DND-41 (cell line): ENCODE data around the gene MS4A3.
"Not testable (repeated sequence)": the region's sequence is repeated elsewhere in the genome, so short reads cannot be mapped to it uniquely, and the experiment has no call there.

Experiments used
- ATAC-seq: fragments of 200-7000 bp; cut with Tn5 transposase; 3 replicates; pipeline ENCODE4 v1.9.1; 2021; ENCODE audit warnings: low read depth; ENCODE audit not compliant: insufficient read depth
- DNase-seq: peaks from one replicate; pipeline ENCODE4 v3.0.0-alpha.2; 2020
- H2AFZ ChIP-seq: 2 replicates; pipeline ENCODE4 v1.6.0; 2012; ENCODE audit warnings: low read depth, low read length
- H3K27ac ChIP-seq: 2 replicates; pipeline ENCODE4 v1.5.1; 2012; ENCODE audit warnings: low read length, inconsistent platforms
- H3K27me3 ChIP-seq: fragments of 200-600 bp; sonication (generic); 2 replicates; pipeline ENCODE4 v1.6.0; 2012; ENCODE audit warnings: low read length, mild to moderate bottlenecking, inconsistent platforms; ENCODE audit not compliant: insufficient read depth, poor library complexity
- H3K36me3 ChIP-seq: 2 replicates; pipeline ENCODE4 v1.5.1; 2012; ENCODE audit warnings: low read length, inconsistent platforms; ENCODE audit not compliant: insufficient read depth
- H3K4me1 ChIP-seq: 2 replicates; pipeline ENCODE4 v1.5.1; 2012; ENCODE audit warnings: mild to moderate bottlenecking, low read length; ENCODE audit not compliant: insufficient read depth
- H3K4me2 ChIP-seq: 2 replicates; pipeline ENCODE4 v1.6.0; 2012; ENCODE audit warnings: mild to moderate bottlenecking, moderate library complexity, low read length, inconsistent platforms; ENCODE audit not compliant: insufficient read depth
- H3K4me3 ChIP-seq, 2 experiments: fragments of 200-600 bp in 1 of 2; shearing (Covaris generic) in 1 of 2; 2 replicates each; pipeline ENCODE4 v1.5.1; 2012 to 2016; ENCODE audit warnings: inconsistent platforms in 2 of 2, low read length in 2 of 2, mild to moderate bottlenecking in 2 of 2, low read depth in 1 of 2, moderate library complexity in 1 of 2
- H3K79me2 ChIP-seq: 2 replicates; pipeline ENCODE4 v1.6.0; 2012; ENCODE audit warnings: low read length, inconsistent platforms; ENCODE audit not compliant: insufficient read depth
- H3K9ac ChIP-seq: 2 replicates; pipeline ENCODE4 v1.6.0; 2012; ENCODE audit warnings: low read depth, mild to moderate bottlenecking, inconsistent platforms, low read length, moderate library complexity
- H3K9me3 ChIP-seq: 2 replicates; pipeline ENCODE4 v1.5.1; 2012; ENCODE audit warnings: low read length, moderate library complexity, mild to moderate bottlenecking, inconsistent platforms; ENCODE audit not compliant: insufficient read depth, severe bottlenecking
- H4K20me1 ChIP-seq: 2 replicates; pipeline ENCODE4 v1.6.0; 2012; ENCODE audit warnings: low read length; ENCODE audit not compliant: insufficient read depth
- EZH2 ChIP-seq: IDR thresholded peaks from 3 replicates; pipeline ENCODE4 v1.6.1; 2012; ENCODE audit warnings: borderline replicate concordance, low read depth, mild to moderate bottlenecking, moderate library complexity, low read length, inconsistent platforms; ENCODE audit not compliant: severe bottlenecking
- TF ChIP-seq, protein P1 (sequence below): IDR thresholded peaks from 2 replicates; pipeline ENCODE4 v1.5.1; 2012; ENCODE audit warnings: borderline replicate concordance, low read length, moderate library complexity, mild to moderate bottlenecking; ENCODE audit not compliant: poor library complexity, severe bottlenecking; ENCODE audit errors: extremely low read depth

The MS4A3 gene

DNA sequence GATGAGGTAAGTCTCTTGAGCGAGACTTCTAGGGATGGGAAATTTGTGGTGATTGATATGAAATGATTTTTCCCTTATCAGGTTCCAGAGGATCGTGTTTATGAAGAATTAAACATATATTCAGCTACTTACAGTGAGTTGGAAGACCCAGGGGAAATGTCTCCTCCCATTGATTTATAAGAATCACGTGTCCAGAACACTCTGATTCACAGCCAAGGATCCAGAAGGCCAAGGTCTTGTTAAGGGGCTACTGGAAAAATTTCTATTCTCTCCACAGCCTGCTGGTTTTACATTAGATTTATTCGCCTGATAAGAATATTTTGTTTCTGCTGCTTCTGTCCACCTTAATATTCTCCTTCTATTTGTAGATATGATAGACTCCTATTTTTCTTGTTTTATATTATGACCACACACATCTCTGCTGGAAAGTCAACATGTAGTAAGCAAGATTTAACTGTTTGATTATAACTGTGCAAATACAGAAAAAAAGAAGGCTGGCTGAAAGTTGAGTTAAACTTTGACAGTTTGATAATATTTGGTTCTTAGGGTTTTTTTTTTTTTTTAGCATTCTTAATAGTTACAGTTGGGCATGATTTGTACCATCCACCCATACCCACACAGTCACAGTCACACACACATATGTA lies 39.1 kb downstream of the MS4A3 start:
- no peaks in the 10 kb centered on the region for H3K79me2 ChIP-seq
- DNase-seq = no peak
- H3K9me3 ChIP-seq = no peaks in the 10 kb centered on the region
- no peaks in the 10 kb centered on the region for H4K20me1 ChIP-seq
- no peaks in the 10 kb centered on the region for H3K4me1 ChIP-seq
- H3K27ac ChIP-seq = no peak overlapping the region
- no peak overlapping the region for H2AFZ ChIP-seq
- H3K9ac ChIP-seq = no peak overlapping the region
- no peaks in the 10 kb centered on the region for H3K36me3 ChIP-seq
- no peak for ATAC-seq
- no peak overlapping the region for H3K4me3 ChIP-seq
- no peak for TF ChIP-seq EZH2
- TF ChIP-seq, protein P1, sequence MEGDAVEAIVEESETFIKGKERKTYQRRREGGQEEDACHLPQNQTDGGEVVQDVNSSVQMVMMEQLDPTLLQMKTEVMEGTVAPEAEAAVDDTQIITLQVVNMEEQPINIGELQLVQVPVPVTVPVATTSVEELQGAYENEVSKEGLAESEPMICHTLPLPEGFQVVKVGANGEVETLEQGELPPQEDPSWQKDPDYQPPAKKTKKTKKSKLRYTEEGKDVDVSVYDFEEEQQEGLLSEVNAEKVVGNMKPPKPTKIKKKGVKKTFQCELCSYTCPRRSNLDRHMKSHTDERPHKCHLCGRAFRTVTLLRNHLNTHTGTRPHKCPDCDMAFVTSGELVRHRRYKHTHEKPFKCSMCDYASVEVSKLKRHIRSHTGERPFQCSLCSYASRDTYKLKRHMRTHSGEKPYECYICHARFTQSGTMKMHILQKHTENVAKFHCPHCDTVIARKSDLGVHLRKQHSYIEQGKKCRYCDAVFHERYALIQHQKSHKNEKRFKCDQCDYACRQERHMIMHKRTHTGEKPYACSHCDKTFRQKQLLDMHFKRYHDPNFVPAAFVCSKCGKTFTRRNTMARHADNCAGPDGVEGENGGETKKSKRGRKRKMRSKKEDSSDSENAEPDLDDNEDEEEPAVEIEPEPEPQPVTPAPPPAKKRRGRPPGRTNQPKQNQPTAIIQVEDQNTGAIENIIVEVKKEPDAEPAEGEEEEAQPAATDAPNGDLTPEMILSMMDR = no peak
- H3K4me2 ChIP-seq = no peak overlapping the region
- no peaks in the 10 kb centered on the region for H3K27me3 ChIP-seq

DNA sequence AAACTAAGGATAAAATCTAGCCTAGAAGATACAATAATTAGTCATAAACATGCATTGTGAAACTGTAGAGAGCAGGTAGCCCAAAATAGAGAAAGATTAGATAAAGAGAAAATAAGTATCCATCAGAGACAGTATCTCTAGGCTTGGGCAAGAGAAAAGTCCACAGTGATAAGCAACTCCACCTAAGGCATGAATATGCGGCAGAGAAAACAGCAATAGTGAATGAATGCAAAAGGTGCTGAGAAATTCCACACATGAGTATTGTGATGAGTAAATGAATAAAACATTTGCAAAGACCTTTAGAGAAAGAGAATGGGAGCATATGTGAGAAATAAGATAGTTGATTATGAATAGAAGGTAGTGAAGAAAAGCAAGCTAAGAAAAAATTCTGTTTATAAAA lies 40.7 kb downstream of the MS4A3 start:
- DNase-seq (no peak), ATAC-seq (no peak)
- no peak overlapping the region for H3K4me2 ChIP-seq
- H3K36me3 ChIP-seq = no peaks in the 10 kb centered on the region
- TF ChIP-seq EZH2 = no peak
- TF ChIP-seq, protein P1 = no peak
- H3K27ac ChIP-seq = no peak overlapping the region
- H3K9me3 ChIP-seq = no peaks in the 10 kb centered on the region
- no peak overlapping the region for H3K9ac ChIP-seq
- H3K4me3 ChIP-seq = no peak overlapping the region
- no peaks in the 10 kb centered on the region for H3K4me1 ChIP-seq
- no peaks in the 10 kb centered on the region for H4K20me1 ChIP-seq
- H3K79me2 ChIP-seq = no peaks in the 10 kb centered on the region
- no peak overlapping the region for H2AFZ ChIP-seq
- no peaks in the 10 kb centered on the region for H3K27me3 ChIP-seq

DNA sequence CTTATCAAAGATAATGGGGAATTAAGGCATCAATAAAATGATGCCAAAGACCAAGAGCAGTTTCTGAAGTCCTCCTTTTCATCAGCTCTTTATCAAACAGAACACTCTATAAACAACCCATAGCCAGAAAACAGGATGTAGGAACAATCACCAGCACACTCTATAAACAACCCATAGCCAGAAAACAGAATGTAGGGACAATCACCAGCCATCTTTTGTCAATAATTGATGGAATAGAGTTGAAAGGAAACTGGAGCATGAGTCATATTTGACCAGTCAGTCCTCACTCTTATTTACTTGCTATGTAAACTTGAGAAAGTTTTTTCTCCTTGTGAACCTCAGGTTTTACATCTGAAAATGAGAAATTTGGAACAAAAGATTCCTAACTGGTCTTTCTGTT lies 42.0 kb downstream of the MS4A3 start:
- no peaks in the 10 kb centered on the region for H3K36me3 ChIP-seq
- H3K79me2 ChIP-seq = no peaks in the 10 kb centered on the region
- H3K27me3 ChIP-seq = no peaks in the 10 kb centered on the region
- no peak overlapping the region; the same call in 1 of the 2 replicates for H2AFZ ChIP-seq
- no peaks in the 10 kb centered on the region for H3K9me3 ChIP-seq
- H4K20me1 ChIP-seq = no peaks in the 10 kb centered on the region
- ATAC-seq (no peak), DNase-seq (no peak)
- TF ChIP-seq, protein P1 = no peak
- no peak for TF ChIP-seq EZH2
- H3K4me2 ChIP-seq = no peak overlapping the region
- H3K27ac ChIP-seq = no peak overlapping the region
- no peak overlapping the region for H3K9ac ChIP-seq
- H3K4me1 ChIP-seq = no peaks in the 10 kb centered on the region
- no peak overlapping the region for H3K4me3 ChIP-seq

DNA sequence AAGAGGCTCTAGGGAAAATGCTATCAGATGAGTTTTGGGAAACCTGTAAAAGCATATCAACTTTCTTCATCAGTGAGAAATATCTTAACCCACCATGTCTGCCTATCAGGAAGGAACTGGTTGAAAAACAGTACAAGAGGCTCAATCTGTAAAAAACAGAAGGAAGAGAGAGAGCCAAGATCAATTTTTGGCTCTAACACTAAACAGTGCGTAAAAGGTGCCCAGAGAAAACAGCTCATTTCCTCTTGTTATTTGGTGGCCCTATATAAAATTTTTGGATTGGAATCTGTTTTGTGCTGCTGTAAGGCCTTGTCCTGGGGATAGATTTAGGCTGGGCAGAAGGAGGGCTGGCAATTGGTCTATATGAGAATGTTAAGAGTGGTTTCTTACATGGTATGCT lies 44.1 kb downstream of the MS4A3 start:
- no peak for ATAC-seq
- Histone ChIP-seq H3K36me3 (no peaks in the 10 kb centered on the region), H3K79me2 (no peaks in the 10 kb centered on the region), H2AFZ (no peak overlapping the region), H4K20me1 (no peaks in the 10 kb centered on the region), H3K4me3 (no peak overlapping the region), H3K9me3 (no peaks in the 10 kb centered on the region), H3K27me3 (no peaks in the 10 kb centered on the region), H3K9ac (no peak overlapping the region), H3K4me1 (no peaks in the 10 kb centered on the region), H3K4me2 (no peak overlapping the region), H3K27ac (no peak overlapping the region)
- DNase-seq = no peak
- no peak for TF ChIP-seq EZH2
- TF ChIP-seq, protein P1 = no peak

DNA sequence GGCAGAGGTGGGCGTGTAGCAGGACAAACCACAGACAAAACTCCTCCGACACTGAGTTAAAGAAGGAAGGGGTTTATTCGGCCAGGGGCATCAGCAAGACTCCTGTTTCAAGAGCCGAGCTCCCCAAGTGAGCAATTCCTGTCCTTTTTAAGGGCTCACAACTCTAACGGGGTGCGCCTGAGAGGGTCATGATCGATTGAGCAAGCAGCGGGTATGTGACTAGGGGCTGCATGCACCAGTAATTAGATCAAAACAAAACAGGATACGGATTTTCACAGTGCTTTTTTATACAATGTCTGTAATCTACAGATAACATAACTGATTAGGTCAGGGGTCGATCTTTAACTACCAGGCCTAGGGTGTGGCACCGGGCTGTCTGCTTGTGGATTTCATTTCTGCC lies 44.9 kb downstream of the MS4A3 start:
- not testable (repeated sequence) for H3K79me2 ChIP-seq, H3K27ac ChIP-seq, H4K20me1 ChIP-seq, H3K4me3 ChIP-seq, H3K9me3 ChIP-seq, H3K27me3 ChIP-seq, H3K9ac ChIP-seq, H2AFZ ChIP-seq, H3K4me2 ChIP-seq, ATAC-seq, H3K36me3 ChIP-seq, DNase-seq, H3K4me1 ChIP-seq
